Lower leg skin (tissue), 3 donors: Measurements from ENCODE around the gene KHDRBS2.

Experiments used
- POLR2A ChIP-seq, 2 donors: fragments of 450-650 bp; IDR thresholded peaks; one replicate each; pipeline ENCODE4 v1.6.1; 2016 to 2017; ENCODE audit warnings: antibody characterized with exemption in 2 of 2, mild to moderate bottlenecking in 1 of 2, moderate library complexity in 1 of 2
- TF ChIP-seq, protein P1 (sequence below), 3 donors: fragments of 450-650 bp; IDR thresholded peaks; one replicate each; pipeline ENCODE4 v1.5.1; 2016; ENCODE audit warnings: antibody characterized with exemption in 3 of 3, mild to moderate bottlenecking in 3 of 3, moderate library complexity in 2 of 3

DNA sequence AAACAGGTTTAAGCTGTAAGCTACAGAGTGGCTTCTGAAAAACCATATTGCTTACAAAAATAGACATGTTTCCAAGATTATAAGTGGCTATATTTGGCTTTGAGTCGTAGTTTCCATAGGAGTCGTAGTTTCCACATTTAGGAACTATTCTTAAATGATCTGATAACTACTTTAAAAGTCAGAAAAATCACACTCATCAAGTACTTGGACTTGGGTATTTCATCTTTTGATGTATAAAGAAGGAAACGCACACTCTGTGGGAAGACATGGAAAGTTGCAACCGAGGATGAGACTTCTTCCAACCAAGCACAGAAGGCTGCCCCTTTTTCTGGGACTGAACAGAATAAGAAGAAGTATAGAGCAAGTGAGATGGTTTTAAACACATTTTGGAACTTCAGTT, 118.3 kb downstream of the KHDRBS2 start:
- TF ChIP-seq, protein P1, sequence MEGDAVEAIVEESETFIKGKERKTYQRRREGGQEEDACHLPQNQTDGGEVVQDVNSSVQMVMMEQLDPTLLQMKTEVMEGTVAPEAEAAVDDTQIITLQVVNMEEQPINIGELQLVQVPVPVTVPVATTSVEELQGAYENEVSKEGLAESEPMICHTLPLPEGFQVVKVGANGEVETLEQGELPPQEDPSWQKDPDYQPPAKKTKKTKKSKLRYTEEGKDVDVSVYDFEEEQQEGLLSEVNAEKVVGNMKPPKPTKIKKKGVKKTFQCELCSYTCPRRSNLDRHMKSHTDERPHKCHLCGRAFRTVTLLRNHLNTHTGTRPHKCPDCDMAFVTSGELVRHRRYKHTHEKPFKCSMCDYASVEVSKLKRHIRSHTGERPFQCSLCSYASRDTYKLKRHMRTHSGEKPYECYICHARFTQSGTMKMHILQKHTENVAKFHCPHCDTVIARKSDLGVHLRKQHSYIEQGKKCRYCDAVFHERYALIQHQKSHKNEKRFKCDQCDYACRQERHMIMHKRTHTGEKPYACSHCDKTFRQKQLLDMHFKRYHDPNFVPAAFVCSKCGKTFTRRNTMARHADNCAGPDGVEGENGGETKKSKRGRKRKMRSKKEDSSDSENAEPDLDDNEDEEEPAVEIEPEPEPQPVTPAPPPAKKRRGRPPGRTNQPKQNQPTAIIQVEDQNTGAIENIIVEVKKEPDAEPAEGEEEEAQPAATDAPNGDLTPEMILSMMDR (IDR thresholded peaks at IDR 0.05), result no peak
- no peak for TF ChIP-seq POLR2A (IDR thresholded peaks at IDR 0.05)
